Esophagus muscularis mucosa (tissue), 3 donors: ENCODE measurements around the gene RAD18.

Source experiments
- POLR2A ChIP-seq: fragments of 450-650 bp; IDR thresholded peaks from one replicate; pipeline ENCODE4 v1.6.1; 2017; ENCODE audit warnings: antibody characterized with exemption, moderate library complexity, mild to moderate bottlenecking, low read depth
- POLR2AphosphoS5 ChIP-seq, 2 donors: sonication (generic); formaldehyde crosslinking; IDR thresholded peaks; one replicate each; pipeline ENCODE4 v1.6.1; 2017; ENCODE audit warnings: antibody characterized with exemption in 2 of 2
- TF ChIP-seq, protein P1 (sequence below), 3 experiments: fragments of 200-600 bp in 2 of 3; fragments of 450-650 bp in 1 of 3; sonication (generic) in 2 of 3; IDR thresholded peaks; one replicate each; pipeline ENCODE4 v1.5.1; 2017 to 2019; ENCODE audit warnings: antibody characterized with exemption in 3 of 3, mild to moderate bottlenecking in 2 of 3, moderate library complexity in 1 of 3

DNA sequence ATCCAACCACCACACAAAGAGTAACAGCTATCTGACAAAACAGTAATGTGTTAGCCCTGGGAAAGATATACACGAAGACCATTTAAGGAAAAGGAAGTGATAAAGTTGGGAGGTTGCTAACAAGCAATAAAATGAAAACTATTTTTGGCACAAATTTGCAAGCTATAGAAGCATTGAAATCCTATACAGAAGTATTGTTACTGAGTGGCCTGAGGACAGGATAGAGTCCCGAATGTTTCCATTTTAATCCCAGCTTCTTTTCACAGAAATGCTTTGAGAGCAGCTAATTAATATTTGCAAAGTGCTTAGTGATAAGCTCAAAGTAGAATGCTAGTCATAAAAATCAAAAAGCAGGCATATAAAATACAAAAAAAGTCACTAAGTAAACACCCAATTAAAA lies 51.5 kb downstream of the RAD18 start:
- TF ChIP-seq, protein P1, sequence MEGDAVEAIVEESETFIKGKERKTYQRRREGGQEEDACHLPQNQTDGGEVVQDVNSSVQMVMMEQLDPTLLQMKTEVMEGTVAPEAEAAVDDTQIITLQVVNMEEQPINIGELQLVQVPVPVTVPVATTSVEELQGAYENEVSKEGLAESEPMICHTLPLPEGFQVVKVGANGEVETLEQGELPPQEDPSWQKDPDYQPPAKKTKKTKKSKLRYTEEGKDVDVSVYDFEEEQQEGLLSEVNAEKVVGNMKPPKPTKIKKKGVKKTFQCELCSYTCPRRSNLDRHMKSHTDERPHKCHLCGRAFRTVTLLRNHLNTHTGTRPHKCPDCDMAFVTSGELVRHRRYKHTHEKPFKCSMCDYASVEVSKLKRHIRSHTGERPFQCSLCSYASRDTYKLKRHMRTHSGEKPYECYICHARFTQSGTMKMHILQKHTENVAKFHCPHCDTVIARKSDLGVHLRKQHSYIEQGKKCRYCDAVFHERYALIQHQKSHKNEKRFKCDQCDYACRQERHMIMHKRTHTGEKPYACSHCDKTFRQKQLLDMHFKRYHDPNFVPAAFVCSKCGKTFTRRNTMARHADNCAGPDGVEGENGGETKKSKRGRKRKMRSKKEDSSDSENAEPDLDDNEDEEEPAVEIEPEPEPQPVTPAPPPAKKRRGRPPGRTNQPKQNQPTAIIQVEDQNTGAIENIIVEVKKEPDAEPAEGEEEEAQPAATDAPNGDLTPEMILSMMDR (IDR thresholded peaks at IDR 0.05): no peak
- TF ChIP-seq POLR2A: no peak
- TF ChIP-seq POLR2AphosphoS5 (IDR thresholded peaks at IDR 0.05): no peak
